Endothelial cell of umbilical vein (primary cell): ENCODE measurements around the gene KCNQ1OT1. TPM values are rescaled to one million over a fixed set of nuclear protein-coding genes. Genes with fewer than 3 reads are reported as not detected.

Experiments used
- BruUV-seq: library from RNA; stranded (reverse); fragments of 400-500 nt; replicated peaks from 2 replicates; lab custom pipeline; 2021; lab: Mats Ljungman, UMichigan
- CTCF ChIA-PET: fragments of 300-600, 350-600 bp; sonication (Branson Sonifier 250); formaldehyde crosslinking; loops from one replicate; lab custom pipeline; 2021; ENCODE audit warnings: antibody characterized with exemption, inconsistent platforms; lab: Charles Lee
- POLR2A ChIA-PET: fragments of 300-600, 350-600 bp; sonication (Branson Sonifier 250); formaldehyde crosslinking; loops from one replicate; lab custom pipeline; 2021; ENCODE audit warnings: antibody characterized with exemption, inconsistent platforms; lab: Charles Lee
- DNase-seq: peaks from one replicate; pipeline ENCODE4 v3.0.0-alpha.2; 2011; ENCODE audit warnings: low read depth, low spot score
- FAIRE-seq: peaks from 2 replicates; lab custom pipeline; 2011; peaks lifted over from hg19 to GRCh38; lab: Jason Lieb, UNC
- H2AFZ ChIP-seq: 2 replicates; pipeline ENCODE4 v1.6.0; 2012; ENCODE audit warnings: low read depth, low read length, control low read depth, inconsistent platforms
- H3K27ac ChIP-seq: 2 replicates; pipeline ENCODE4 v1.5.1; 2011; ENCODE audit warnings: low read depth, mild to moderate bottlenecking, control low read depth, low read length, moderate library complexity; ENCODE audit not compliant: insufficient read depth
- H3K27me3 ChIP-seq, 2 experiments: 2 replicates each; pipeline versions ENCODE4 v1.6.0 to v1.6.1; 2011; ENCODE audit warnings: low read length in 2 of 2, mixed read lengths in 1 of 2; ENCODE audit not compliant: control insufficient read depth in 2 of 2, insufficient read depth in 2 of 2
- H3K36me3 ChIP-seq, 2 experiments: 2 replicates in 1 of 2; 3 replicates in 1 of 2; pipeline ENCODE4 v1.5.1; 2011; ENCODE audit warnings: low read length in 2 of 2, mild to moderate bottlenecking in 1 of 2, moderate library complexity in 1 of 2; ENCODE audit not compliant: control insufficient read depth in 2 of 2, insufficient read depth in 2 of 2; ENCODE audit errors: extremely low read depth in 1 of 2
- H3K4me1 ChIP-seq: 3 replicates; pipeline ENCODE4 v1.5.1; 2011; ENCODE audit warnings: mild to moderate bottlenecking, low read length; ENCODE audit not compliant: control insufficient read depth, insufficient read depth; ENCODE audit errors: extremely low read depth
- H3K4me2 ChIP-seq: 2 replicates; pipeline ENCODE4 v1.6.1; 2011; ENCODE audit warnings: low read length, control low read depth, mixed read lengths; ENCODE audit not compliant: insufficient read depth
- H3K4me3 ChIP-seq, 3 experiments: fragments of 200-600 bp in 1 of 3; sonication (generic), shearing (Covaris generic) in 1 of 3; replicated peaks in 1 of 3; 2 replicates each; pipeline ENCODE4 v1.5.1; 2011 to 2016; ENCODE audit warnings: control low read depth in 3 of 3, low read length in 3 of 3, mild to moderate bottlenecking in 2 of 3, inconsistent platforms in 1 of 3, low read depth in 1 of 3, moderate library complexity in 1 of 3; ENCODE audit not compliant: insufficient read depth in 1 of 3
- H3K79me2 ChIP-seq: 2 replicates; pipeline ENCODE4 v1.6.0; 2012; ENCODE audit warnings: low read length, inconsistent platforms; ENCODE audit not compliant: control insufficient read depth, insufficient read depth
- H3K9ac ChIP-seq: replicated peaks from 2 replicates; pipeline ENCODE3; 2011; ENCODE audit warnings: low read length, control low read depth; ENCODE audit not compliant: insufficient read depth; ENCODE audit errors: extremely low read depth
- H3K9me1 ChIP-seq: replicated peaks from 3 replicates; pipeline ENCODE4 v1.6.0; 2011; ENCODE audit warnings: mild to moderate bottlenecking, low read length; ENCODE audit not compliant: control insufficient read depth, insufficient read depth; ENCODE audit errors: extremely low read depth
- H3K9me3 ChIP-seq: replicated peaks from 2 replicates; pipeline ENCODE4 v1.5.1; 2012; ENCODE audit warnings: low read length, inconsistent platforms; ENCODE audit not compliant: control insufficient read depth, insufficient read depth
- H4K20me1 ChIP-seq: replicated peaks from 2 replicates; pipeline ENCODE3; 2011; ENCODE audit warnings: mild to moderate bottlenecking, low read length; ENCODE audit not compliant: control insufficient read depth, insufficient read depth; ENCODE audit errors: extremely low read depth
- EZH2 ChIP-seq: IDR thresholded peaks from 2 replicates; pipeline ENCODE4 v1.6.1; 2012; ENCODE audit warnings: borderline replicate concordance, low read depth, mild to moderate bottlenecking, moderate library complexity, low read length, inconsistent platforms; ENCODE audit not compliant: severe bottlenecking
- FOS ChIP-seq: IDR thresholded peaks from 2 replicates; pipeline ENCODE4 v1.6.1; 2011; ENCODE audit warnings: mild to moderate bottlenecking, low read length, moderate library complexity, borderline replicate concordance; ENCODE audit not compliant: insufficient read depth
- GATA2 ChIP-seq: IDR thresholded peaks from 2 replicates; pipeline ENCODE4 v1.7.0; 2011; ENCODE audit warnings: low read depth, mild to moderate bottlenecking, moderate library complexity, mixed read lengths, low read length; ENCODE audit not compliant: insufficient read length, insufficient read depth
- JUN ChIP-seq: IDR thresholded peaks from 2 replicates; pipeline ENCODE4 v1.6.1; 2011; ENCODE audit warnings: borderline replicate concordance, low read depth; ENCODE audit not compliant: insufficient read length, insufficient read depth
- MYC ChIP-seq: IDR thresholded peaks from one replicate; pipeline ENCODE4 v1.6.1; 2011; ENCODE audit warnings: mild to moderate bottlenecking, low read depth, low read length
- POLR2A ChIP-seq: IDR thresholded peaks from 2 replicates; pipeline ENCODE4 v1.6.1; 2012; ENCODE audit warnings: low read depth, mild to moderate bottlenecking, control low read depth, low read length
- POLR2AphosphoS5 ChIP-seq: IDR thresholded peaks from 2 replicates; pipeline ENCODE4 v1.6.1; 2012; ENCODE audit warnings: low read depth, mild to moderate bottlenecking, control low read depth, low read length, moderate library complexity; ENCODE audit not compliant: insufficient read depth
- dilution Hi-C: fragments of 300-500 bp; cut with MboI; formaldehyde crosslinking; loops from one replicate; pipeline ENCODE4 v1.15.0; 2019; ENCODE audit warnings: low sequenced_read_pairs; ENCODE audit not compliant: extremely low pct_ligation_motif_present
- intact Hi-C: fragments of 100-400 bp; cut with micrococcal nuclease; formaldehyde crosslinking; loops from one replicate; pipeline ENCODE4 v1.10.0; 2022
- polyA plus RNA-seq, 4 experiments: library from polyadenylated mRNA; depleted of rRNA in 3 of 4; stranded (reverse) in 3 of 4; unstranded in 1 of 4; fragments of >200 nt; gene quantifications; 2 replicates each; pipeline versions ENCODE4 v1.2.1 to v1.2.3, GENCODE V29; 2011 to 2012; ENCODE audit warnings: missing spikeins in 1 of 4
- total RNA-seq: library from RNA; stranded (reverse); gene quantifications from 2 replicates; pipeline ENCODE4 v1.2.3, GENCODE V29; 2021
- TF ChIP-seq, protein P1 (sequence below): IDR thresholded peaks from 2 replicates; pipeline ENCODE4 v1.6.1; 2011; ENCODE audit not compliant: insufficient read depth, insufficient read length
- TF ChIP-seq, protein P2 (sequence below), 2 donors: IDR thresholded peaks; 1 replicate in 1 of 2; 2 replicates in 1 of 2; pipeline ENCODE4 v1.5.1; 2011; ENCODE audit warnings: low read length in 2 of 2, mild to moderate bottlenecking in 2 of 2, moderate library complexity in 2 of 2, control low read depth in 1 of 2, inconsistent platforms in 1 of 2, low read depth in 1 of 2; ENCODE audit not compliant: insufficient read depth in 1 of 2; ENCODE audit errors: extremely low read depth in 1 of 2

The KCNQ1OT1 gene
- total and polyA plus RNA-seq, 2 donors (not counting 3 experiments of a cell fraction or from before 2014, with no cell fraction given) = 0.11 to 1.8 TPM

DNA sequence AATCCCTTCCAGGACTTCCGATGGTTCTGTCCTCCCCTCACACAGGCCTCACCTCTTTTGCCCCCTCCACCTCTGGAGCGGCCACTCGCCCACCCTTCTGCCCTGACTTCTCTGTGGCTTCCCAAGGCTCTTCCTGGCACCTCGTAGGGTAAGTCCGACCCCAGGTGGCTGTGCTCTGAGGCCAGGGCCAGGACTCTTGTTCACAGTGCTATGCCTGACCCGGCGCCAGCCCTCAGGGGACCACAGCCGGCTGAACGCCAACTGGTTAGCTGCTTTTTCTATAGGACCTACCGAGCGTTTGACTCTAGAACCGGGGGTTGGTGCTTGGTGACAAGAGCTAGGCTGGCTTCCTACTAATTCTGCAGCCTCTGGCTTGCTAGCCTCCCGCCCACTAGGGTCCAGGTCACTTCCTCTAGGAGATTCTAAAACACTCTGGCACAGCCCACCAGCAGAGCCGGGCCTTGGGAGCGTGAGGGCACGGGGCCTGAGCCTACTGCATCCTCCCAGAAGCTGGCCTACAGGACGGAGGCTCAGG is 28.4 kb upstream of the KCNQ1OT1 start:
- no peak overlapping the region for H3K4me3 ChIP-seq
- no peaks in the 10 kb centered on the region for H3K79me2 ChIP-seq
- ChIA-PET CTCF (interaction anchor here (1.4 kb wide), 1 partner anchor 11 kb away, joined by 3 read pairs; no protein-coding TSS in a partner anchor), POLR2A (no interaction called here)
- H3K9me3 ChIP-seq = no peaks in the 10 kb centered on the region
- BruUV-seq = no TSS peak
- no peaks in the 10 kb centered on the region for H3K4me1 ChIP-seq
- intact Hi-C loops (no loop called here), dilution Hi-C loops (no loop called here)
- DNase-seq = no peak
- H3K4me2 ChIP-seq = no peak overlapping the region
- H3K27me3 ChIP-seq = peaks cover 0 to 3% of the 10 kb centered on the region in 2 experiments
- no peaks in the 10 kb centered on the region for H3K9me1 ChIP-seq
- no peak for FAIRE-seq
- H2AFZ ChIP-seq = no peak overlapping the region
- no peaks in the 10 kb centered on the region for H4K20me1 ChIP-seq
- H3K27ac ChIP-seq = no peak overlapping the region
- H3K36me3 ChIP-seq = no peaks in the 10 kb centered on the region
- no peak overlapping the region for H3K9ac ChIP-seq
- TF ChIP-seq MYC = no peak
- no peak for TF ChIP-seq POLR2AphosphoS5
- TF ChIP-seq FOS = no peak
- TF ChIP-seq, protein P1, sequence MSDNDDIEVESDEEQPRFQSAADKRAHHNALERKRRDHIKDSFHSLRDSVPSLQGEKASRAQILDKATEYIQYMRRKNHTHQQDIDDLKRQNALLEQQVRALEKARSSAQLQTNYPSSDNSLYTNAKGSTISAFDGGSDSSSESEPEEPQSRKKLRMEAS = no peak
- no peak for TF ChIP-seq POLR2A
- no peak for TF ChIP-seq EZH2
- no peak for TF ChIP-seq GATA2
- TF ChIP-seq, protein P2, sequence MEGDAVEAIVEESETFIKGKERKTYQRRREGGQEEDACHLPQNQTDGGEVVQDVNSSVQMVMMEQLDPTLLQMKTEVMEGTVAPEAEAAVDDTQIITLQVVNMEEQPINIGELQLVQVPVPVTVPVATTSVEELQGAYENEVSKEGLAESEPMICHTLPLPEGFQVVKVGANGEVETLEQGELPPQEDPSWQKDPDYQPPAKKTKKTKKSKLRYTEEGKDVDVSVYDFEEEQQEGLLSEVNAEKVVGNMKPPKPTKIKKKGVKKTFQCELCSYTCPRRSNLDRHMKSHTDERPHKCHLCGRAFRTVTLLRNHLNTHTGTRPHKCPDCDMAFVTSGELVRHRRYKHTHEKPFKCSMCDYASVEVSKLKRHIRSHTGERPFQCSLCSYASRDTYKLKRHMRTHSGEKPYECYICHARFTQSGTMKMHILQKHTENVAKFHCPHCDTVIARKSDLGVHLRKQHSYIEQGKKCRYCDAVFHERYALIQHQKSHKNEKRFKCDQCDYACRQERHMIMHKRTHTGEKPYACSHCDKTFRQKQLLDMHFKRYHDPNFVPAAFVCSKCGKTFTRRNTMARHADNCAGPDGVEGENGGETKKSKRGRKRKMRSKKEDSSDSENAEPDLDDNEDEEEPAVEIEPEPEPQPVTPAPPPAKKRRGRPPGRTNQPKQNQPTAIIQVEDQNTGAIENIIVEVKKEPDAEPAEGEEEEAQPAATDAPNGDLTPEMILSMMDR (IDR thresholded peaks at IDR 0.05; ENCODE audit: extremely low read depth in 1 of 2, insufficient read depth in 1 of 2, low read depth in 1 of 2, low read length in 2 of 2) = no peak
- TF ChIP-seq JUN = no peak
